Stimulated activated CD4-positive, alpha-beta T cell treated with anti-CD3 and anti-CD28 coated beads, TNF-alpha, amount 100 ng/mL, for 48 hours (primary cell): ENCODE results near the gene AQP11.
"Not testable (repeated sequence)": the region's sequence is repeated elsewhere in the genome, so short reads cannot be mapped to it uniquely, and the experiment has no call there.

Experiments used
- DNase-seq, 3 donors: peaks; one replicate each; pipeline ENCODE4 v3.0.0-alpha.2; 2020; ENCODE audit warnings: low read depth in 3 of 3

AQP11 gene

GRCh38 chr11:77589521-77590193, at the start of gene AQP11:
Gene AQP11 (plus strand): TSS chr11:77589953. CDS start chr11:77589993, 40 bp downstream.
- DNase-seq = peak; percentile 31 to 47 (median 32)

GRCh38 chr11:77542296-77542695, 47.5 kb upstream of the AQP11 start:
- no peak for DNase-seq

- DNase-seq = no peak
Observed at GRCh38 chr11:77547047-77547836, 42.5 kb upstream of the AQP11 start.

- peak in 2 of 3 donors; percentile 3 to 21 for DNase-seq
Observed at GRCh38 chr11:77547863-77548551, 41.7 kb upstream of the AQP11 start.

- DNase-seq = no peak
Observed at GRCh38 chr11:77548552-77549445, 41.0 kb upstream of the AQP11 start.

- not testable (repeated sequence) for DNase-seq
Observed at GRCh38 chr11:77551426-77551825, 38.3 kb upstream of the AQP11 start.

- no peak for DNase-seq
Observed at GRCh38 chr11:77557553-77557952, 32.2 kb upstream of the AQP11 start.

GRCh38 chr11:77558380-77558779, 31.4 kb upstream of the AQP11 start:
- DNase-seq = no peak

GRCh38 chr11:77559686-77560401, 29.9 kb upstream of the AQP11 start:
- no peak for DNase-seq

GRCh38 chr11:77560605-77561004, 29.1 kb upstream of the AQP11 start:
- DNase-seq = no peak

- no peak for DNase-seq
Observed at GRCh38 chr11:77561257-77561656, 28.5 kb upstream of the AQP11 start.

- DNase-seq = no peak
Observed at GRCh38 chr11:77568306-77568705, 21.4 kb upstream of the AQP11 start.

- no peak for DNase-seq
Observed at GRCh38 chr11:77568916-77569675, 20.7 kb upstream of the AQP11 start.

- DNase-seq = no peak
Observed at GRCh38 chr11:77569676-77570070, 20.1 kb upstream of the AQP11 start.

- not testable (repeated sequence) for DNase-seq
Observed at GRCh38 chr11:77570896-77571295, 18.9 kb upstream of the AQP11 start.

GRCh38 chr11:77575428-77575827, 14.3 kb upstream of the AQP11 start:
- DNase-seq = not testable (repeated sequence)

- DNase-seq = no peak
Observed at GRCh38 chr11:77580712-77581337, 8.9 kb upstream of the AQP11 start.

GRCh38 chr11:77589181-77589520, 602 bp upstream of the AQP11 start:
- no peak for DNase-seq

- DNase-seq = peak in 1 of 3 donors; percentile 3
Observed at GRCh38 chr11:77590194-77590782, 535 bp downstream of the AQP11 start.
